H1 (cell line): ENCODE data around the gene HOXB5. TPM values are rescaled to one million over a fixed set of nuclear protein-coding genes. Genes with fewer than 3 reads are reported as not detected.

Experiments
- CHD1 ChIP-seq: IDR thresholded peaks from 2 replicates; pipeline ENCODE4 v1.6.1; 2012; ENCODE audit warnings: low read depth, low read length, improper control_type of control experiment
- FOSL1 ChIP-seq: IDR thresholded peaks from 2 replicates; pipeline ENCODE4 v1.6.1; 2011; ENCODE audit warnings: mild to moderate bottlenecking, low read depth, low read length, moderate library complexity; ENCODE audit not compliant: insufficient read depth
- RNF2 ChIP-seq: fragments of 200-900, 300-1000 bp; sonication (generic); IDR thresholded peaks from 2 replicates; pipeline ENCODE4 v1.7.1; 2016; ENCODE audit warnings: borderline replicate concordance, low read depth, mild to moderate bottlenecking, antibody characterized with exemption, low read length; ENCODE audit not compliant: poor library complexity, severe bottlenecking; ENCODE audit errors: missing control alignments
- SIRT6 ChIP-seq: IDR thresholded peaks from one replicate; pipeline ENCODE4 v1.7.1; 2012; ENCODE audit warnings: low read length, inconsistent platforms
- TAF7 ChIP-seq: optimal IDR thresholded peaks from 2 replicates; pipeline ENCODE3; 2011; ENCODE audit warnings: low read depth, mild to moderate bottlenecking, inconsistent platforms, low read length, moderate library complexity, borderline replicate concordance
- TEAD4 ChIP-seq: IDR thresholded peaks from 2 replicates; pipeline ENCODE4 v1.6.1; 2012; ENCODE audit warnings: low read depth, low read length, inconsistent platforms, mixed read lengths
- polyA plus RNA-seq, 7 experiments: library from polyadenylated mRNA; depleted of rRNA in 3 of 7; stranded (reverse) in 5 of 7; unstranded in 2 of 7; fragments of >200 nt in 5 of 7; fragments of 200-250 nt in 2 of 7; gene quantifications; 1 replicate in 5 of 7; 2 replicates in 1 of 7; 4 replicates in 1 of 7; pipeline versions ENCODE4 v1.2.1 to v1.2.3, GENCODE V29; 2011 to 2013; ENCODE audit warnings: missing spikeins in 2 of 7, mixed read lengths in 2 of 7
- total RNA-seq: library from RNA; stranded (reverse); fragmentation: NEBNext Ultra II Directional; extraction: Animal tissue kit (Norgen Biotek cat#: 25700); gene quantifications from 2 replicates; pipeline ENCODE4 v1.2.1, GENCODE V29; 2021
- TF ChIP-seq, protein P1 (sequence below), 3 experiments: IDR thresholded peaks; 1 replicate in 2 of 3; 2 replicates in 1 of 3; pipeline versions ENCODE4 v1.5.1 to v1.6.1; 2011; ENCODE audit warnings: low read length in 3 of 3, mild to moderate bottlenecking in 3 of 3, inconsistent platforms in 2 of 3, low read depth in 1 of 3, moderate library complexity in 1 of 3; ENCODE audit not compliant: insufficient read depth in 1 of 3; ENCODE audit errors: control extremely low read depth in 1 of 3
- TF ChIP-seq, protein P2 (sequence below): IDR thresholded peaks from 2 replicates; pipeline ENCODE4 v1.6.1; 2011; ENCODE audit warnings: low read length, improper control_type of control experiment

Gene HOXB5
- total and polyA plus RNA-seq, 2 of the 8 experiments (the other 6 are each of a cell fraction or from before 2014, with no cell fraction given), result not detected

DNA sequence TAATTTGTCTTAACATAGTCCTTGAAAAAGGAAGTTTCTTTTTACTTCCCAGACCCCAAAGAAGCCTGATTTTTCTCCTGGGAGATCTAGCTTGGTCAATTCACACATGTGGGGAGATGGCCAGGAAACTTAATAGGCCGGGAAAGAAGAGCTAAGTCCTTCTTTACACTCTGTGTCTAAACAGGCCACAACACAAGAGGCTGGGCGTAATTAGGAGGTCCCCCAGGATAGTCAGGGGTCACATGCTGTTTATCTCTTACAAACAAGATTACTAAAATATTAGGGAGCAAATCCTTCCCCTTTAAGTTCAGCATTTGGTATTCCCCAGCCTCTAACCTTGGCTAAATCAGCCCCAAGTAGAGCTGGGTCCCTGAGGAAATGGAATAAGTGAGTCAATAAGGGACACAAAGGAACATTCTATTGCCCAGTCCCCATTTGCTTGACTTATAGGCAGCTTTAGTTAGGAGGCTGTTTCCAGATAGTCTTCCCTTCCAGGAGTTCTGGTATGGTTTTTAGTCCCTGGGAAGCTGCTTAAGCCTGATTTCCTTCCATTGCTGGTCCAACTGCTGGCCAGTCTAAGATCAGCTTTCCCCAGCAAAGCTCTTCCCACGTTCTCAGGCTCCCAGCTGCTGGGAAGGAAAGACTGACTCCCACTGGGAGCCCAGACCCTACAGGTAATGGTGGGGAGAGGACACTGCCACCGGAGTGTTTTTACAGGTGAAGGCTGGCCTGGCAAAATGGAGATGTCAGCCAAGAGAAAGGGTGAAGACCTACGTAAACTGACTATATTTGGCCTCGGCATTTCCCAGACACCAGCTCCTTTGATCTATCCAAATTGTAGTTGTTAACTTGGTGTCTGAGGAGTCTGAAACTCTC, 46.6 kb upstream of the HOXB5 start (continued):
- TF ChIP-seq, protein P1, sequence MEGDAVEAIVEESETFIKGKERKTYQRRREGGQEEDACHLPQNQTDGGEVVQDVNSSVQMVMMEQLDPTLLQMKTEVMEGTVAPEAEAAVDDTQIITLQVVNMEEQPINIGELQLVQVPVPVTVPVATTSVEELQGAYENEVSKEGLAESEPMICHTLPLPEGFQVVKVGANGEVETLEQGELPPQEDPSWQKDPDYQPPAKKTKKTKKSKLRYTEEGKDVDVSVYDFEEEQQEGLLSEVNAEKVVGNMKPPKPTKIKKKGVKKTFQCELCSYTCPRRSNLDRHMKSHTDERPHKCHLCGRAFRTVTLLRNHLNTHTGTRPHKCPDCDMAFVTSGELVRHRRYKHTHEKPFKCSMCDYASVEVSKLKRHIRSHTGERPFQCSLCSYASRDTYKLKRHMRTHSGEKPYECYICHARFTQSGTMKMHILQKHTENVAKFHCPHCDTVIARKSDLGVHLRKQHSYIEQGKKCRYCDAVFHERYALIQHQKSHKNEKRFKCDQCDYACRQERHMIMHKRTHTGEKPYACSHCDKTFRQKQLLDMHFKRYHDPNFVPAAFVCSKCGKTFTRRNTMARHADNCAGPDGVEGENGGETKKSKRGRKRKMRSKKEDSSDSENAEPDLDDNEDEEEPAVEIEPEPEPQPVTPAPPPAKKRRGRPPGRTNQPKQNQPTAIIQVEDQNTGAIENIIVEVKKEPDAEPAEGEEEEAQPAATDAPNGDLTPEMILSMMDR (IDR thresholded peaks at IDR 0.05; ENCODE audit: control extremely low read depth in 1 of 3, insufficient read depth in 1 of 3, low read depth in 1 of 3, low read length in 3 of 3), result no peak
- TF ChIP-seq RNF2, result peak; percentile 54
- no peak for TF ChIP-seq CHD1
- no peak for TF ChIP-seq TEAD4
- TF ChIP-seq FOSL1, result no peak
- TF ChIP-seq SIRT6, result no peak
- TF ChIP-seq, protein P2, sequence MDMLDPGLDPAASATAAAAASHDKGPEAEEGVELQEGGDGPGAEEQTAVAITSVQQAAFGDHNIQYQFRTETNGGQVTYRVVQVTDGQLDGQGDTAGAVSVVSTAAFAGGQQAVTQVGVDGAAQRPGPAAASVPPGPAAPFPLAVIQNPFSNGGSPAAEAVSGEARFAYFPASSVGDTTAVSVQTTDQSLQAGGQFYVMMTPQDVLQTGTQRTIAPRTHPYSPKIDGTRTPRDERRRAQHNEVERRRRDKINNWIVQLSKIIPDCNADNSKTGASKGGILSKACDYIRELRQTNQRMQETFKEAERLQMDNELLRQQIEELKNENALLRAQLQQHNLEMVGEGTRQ, result no peak
- no peak for TF ChIP-seq TAF7
